Measurements from ENCODE around the gene ATXN7L2.

Gene ATXN7L2

DNA sequence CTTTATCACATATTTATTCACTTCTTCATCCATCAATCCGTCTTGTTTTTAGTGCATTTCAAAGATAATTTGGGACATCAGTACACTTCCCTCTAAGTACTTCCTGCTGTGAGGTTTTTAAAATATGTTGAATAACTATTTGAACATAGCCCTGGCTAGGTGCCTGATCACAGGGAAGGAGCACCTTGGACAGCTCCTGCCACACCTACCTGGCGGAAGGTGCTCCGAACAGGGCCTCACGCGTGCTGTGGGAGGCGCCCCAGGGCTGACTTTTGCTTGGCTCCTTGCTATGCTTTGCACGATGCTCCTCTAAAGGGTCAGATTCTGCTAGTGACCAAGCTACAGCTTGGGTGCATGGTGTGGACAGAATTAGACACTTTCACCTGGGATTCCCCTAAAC lies 4.9 kb upstream of the ATXN7L2 start:
- DNase-seq, result peak; percentile 67

DNA sequence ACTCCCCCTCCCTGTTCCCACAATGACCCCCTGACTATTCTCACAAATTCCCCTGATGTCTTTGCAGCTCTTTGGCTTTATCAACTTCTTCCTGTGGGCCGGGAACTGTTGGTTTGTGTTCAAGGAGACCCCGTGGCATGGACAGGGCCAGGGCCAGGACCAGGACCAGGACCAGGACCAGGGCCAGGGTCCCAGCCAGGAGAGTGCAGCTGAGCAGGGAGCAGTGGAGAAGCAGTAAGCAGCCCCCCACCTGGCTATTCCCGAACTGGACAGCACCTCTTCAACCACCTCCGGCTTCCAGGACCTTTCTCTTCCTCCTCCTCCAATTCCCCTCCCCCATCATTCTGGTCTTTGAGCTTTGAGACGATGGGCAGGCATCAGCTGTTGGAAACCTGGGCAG lies 4.4 kb upstream of the ATXN7L2 start:
- no peak for DNase-seq

DNA sequence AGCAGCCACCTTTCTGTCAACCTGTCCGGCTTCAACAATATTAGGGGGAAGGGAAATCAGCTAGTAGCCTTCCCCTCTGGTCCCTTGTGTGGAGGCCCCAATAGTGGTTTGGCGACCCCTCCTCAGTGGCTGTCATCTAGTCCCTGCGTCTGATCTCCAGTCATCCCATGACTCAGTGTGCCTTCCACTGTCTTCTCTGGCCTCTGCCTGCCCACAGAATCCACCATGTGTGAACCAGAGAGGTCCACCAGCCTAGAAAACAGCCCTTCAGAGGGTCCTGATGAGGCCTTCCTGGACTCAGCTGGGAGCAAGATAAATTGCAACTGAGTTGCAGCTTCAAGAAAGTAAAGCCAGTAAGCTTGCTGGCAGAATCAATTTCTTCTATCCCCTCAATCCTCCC lies 3.8 kb upstream of the ATXN7L2 start:
- no peak for DNase-seq

DNA sequence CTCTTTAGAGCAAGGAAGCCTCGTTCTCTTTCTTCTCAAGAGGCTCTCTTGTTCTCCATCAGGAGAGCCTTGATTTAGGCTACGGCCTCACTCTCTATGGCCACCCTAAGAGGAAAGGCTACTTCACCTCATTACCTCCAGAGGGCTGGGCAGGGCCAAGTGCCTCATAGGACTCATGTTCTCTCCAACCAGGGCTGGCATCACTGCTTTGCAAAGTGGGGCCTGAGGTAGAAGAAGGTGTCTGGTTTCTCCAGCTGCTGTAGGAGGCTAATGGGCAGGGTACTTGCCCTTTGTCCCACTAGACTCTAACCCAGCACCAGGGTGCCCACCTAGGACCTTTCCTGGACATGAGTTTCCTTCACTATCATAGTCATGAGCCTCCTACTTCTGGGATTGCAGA lies 2.1 kb upstream of the ATXN7L2 start:
- no peak for DNase-seq

DNA sequence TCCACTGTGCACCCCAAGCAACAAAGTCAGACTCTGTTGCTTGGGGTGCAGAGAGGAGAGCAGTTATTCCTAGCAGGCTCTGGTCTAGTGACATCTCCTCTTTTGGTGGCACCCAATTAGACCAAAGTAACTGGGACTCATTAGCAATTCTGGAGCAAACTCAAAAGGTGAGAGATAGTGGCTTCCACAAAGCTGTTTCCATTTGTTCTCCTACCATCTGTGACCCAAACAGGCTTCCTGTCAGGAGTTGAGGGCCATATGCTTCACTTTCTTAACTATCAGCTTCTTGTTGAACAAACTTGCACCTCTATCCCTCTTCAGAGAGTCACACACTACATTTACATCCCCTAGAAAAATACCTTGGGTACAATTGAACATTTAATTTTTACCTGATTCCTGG lies 1.5 kb upstream of the ATXN7L2 start:
- no peak for DNase-seq

DNA sequence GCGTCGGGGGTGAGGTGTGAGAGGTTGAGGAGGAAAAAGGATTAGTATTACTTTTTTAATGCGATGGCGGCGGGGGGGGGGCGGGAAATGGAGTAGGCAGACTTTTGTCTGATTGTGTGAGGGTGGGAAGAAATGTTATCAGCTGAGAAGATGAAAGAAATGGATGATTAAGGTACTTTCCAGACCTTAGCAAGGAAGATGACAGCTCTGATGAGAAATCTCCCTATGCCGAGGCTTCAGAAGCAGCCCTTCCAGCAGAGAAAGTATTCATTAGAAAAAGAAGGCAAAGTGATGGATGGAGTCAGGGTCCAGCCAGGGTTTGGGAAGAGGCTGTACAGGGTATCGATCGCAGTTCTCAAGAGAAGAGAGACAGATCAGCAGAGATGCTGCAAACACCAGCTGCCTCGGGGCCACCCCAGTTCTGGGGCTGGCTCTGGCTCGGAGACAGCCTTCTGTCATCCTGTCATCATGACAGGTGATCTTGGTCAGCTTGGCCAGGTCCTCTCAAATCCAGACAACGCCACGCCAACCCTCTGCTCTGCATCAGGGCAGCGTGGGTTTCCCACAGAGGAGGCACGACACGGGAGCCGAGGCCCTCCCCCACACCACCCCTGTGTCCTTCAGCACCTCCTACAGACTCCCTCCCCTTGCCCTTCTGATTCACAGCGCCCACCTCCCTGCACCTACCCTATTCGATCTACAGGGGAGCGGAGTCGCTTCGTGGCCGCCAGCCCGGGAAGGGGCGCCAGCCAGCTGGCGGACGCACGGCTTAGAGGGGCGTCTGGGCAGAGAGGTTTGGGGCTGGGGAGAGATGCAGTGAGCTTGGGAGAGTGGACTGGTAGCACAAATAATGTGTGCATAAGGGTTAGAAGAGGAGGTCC lies 674 bp upstream of the ATXN7L2 start:
- peak; percentile 8 for DNase-seq

DNA sequence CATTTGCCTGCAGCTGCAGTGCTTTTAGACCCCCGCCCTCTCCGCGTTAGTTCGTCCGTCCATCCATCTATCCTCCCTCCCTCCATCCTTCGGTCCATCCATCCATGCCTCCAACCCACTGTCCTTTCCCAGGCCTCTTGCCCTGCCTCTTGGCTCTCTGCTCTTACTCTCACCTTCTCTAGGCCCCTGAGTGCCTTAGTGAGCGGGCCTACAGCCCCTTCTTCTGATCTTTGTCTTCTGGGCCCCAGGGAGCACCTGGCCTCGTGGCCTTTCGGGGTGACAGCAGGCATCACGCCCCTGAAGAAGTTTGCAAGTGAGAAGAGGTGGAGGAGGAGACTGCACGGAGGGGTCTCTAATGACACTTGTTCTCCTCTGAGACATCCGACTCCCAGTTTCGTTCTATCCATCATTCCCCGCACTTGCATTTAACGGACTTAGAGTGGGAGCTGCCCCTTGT lies 842 bp downstream of the ATXN7L2 start:
- peak; percentile 7 for DNase-seq

DNA sequence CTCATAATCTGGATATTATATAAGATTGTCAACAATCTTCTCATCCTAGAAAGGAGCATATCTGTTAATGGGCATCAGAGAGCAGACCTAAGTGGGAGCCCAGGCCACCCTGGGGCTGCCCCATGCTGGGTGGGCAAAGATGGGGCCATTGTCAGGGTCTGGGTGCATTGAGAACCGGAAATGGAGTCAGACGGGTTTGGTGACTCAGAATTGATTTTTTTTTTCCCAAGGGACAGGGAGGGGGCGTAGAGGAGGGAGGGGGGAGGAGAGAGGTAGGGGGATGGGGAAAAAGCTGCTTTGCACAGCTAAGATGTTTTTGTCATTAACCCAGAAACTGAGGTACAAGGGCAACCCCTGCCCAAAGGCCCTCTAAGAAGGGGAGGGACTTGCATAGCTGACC lies 1.3 kb downstream of the ATXN7L2 start:
- DNase-seq, result no peak

DNA sequence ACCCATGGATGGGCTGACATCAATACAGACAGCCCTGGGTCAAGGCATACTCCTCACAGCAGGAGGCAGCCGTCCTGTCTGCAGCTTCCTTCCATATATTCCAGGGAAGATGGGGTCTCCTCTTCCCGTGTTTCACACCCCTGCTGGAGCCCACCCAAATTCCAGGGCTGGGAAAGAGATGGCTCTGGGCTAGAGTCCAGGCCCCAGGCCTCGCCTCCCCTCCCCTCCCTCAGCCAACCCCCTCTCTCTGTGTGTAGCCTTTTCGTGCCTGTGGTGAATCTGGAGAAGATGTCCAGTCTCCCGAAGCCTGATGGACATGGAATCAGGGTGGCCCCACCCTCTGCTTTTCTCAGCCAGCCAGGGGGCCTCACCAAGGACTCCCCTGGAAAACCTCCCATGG lies 3.6 kb downstream of the ATXN7L2 start:
- no peak for DNase-seq

DNA sequence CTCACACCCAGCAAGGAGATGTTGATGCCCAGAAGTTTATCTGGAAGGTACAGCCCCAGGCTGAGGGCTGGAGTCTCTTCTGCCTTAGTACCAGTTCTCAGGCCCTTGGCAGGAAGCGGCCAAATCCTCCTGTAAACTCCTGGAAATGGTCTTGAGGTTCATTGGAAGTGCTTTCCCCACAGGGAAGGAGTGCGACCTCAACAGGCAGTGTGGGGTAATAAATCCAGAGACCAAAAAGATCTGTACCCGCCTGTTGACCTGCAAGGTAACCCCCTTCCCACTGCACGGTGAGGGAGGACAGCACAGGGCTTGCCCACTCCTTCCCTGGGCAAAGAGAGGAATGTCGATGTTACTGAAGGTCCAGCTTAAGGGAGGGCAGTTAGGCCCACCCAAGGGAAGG lies 4.5 kb downstream of the ATXN7L2 start:
- DNase-seq, result no peak

DNA sequence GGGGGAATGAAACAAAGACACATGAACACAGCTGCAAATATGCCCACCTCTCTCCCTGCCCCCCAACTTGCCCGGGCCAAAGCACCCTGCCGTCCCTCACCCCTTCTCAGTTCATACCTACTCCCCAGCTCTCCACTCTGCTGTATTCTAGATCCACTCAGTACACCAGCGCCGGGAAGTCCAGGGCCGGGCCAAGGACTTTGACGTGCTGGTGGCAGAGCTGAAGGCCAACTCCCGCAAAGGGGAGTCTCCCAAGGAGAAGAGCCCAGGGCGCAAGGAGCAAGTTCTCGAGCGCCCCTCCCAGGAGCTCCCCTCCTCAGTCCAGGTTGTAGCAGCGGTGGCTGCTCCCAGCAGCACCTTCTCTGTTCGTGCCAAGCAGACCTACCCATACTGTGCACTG lies 5.0 kb downstream of the ATXN7L2 start:
- no peak for DNase-seq

DNA sequence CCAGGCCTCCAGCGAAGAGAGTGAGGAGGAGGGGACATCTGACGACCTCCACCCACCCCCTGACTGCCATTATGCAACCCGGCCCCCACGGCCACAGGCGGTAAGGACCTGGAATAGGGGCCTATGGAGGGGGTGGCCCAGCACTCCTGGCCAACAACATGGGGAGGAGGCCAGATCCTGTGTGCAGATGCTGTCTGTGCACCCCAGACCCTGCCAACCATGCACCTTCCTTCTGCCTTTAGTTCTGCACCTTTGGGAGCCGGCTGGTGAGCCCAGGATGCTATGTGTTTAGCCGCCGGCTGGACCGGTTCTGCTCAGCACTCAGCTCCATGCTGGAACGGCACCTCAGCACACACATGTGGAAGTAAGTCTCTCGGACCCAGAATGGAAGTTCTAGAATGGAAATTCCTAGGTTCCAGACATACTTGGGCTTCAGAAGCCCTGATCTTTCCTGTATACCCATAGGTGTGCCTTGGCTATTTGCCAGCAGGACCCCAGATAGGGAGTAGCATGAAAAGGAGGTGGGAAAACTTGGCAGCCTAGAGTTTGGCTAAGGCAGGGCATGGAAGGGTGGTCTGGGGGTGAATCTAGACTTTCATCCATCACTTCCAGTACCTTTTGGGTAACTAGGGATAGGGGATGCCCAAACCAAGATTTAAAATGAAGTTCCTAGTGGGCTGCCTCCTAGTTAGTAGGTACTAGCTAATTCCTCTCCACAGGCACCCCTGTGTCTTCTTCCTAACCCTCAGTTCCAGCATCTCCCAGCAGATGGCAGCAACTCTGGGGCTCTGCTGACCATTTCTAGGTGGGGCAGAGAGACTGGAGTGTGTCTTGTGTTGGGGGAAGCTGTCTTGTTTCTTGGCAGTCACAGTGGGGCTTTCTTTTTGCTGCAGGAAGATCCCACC lies 6.6 kb downstream of the ATXN7L2 start:
- peak; percentile 41 for DNase-seq

DNA sequence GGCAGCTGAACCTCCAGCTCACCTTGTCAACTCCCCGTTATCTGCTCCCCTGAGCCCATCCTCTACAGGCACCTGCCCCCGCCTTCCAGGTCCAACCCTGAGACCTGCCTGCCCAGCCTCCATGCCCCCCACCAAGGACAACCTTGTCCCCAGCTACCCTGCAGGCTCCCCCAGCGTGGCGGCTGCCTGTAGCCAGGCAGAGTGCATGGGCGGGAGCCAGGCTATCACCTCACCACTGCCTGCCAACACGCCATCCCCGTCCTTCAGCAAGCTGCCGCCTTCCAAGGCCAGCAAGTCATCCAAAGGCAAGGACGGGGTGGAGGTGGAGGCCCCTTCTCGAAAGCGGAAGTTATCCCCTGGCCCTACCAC lies 7.2 kb downstream of the ATXN7L2 start:
- DNase-seq, result no peak

DNA sequence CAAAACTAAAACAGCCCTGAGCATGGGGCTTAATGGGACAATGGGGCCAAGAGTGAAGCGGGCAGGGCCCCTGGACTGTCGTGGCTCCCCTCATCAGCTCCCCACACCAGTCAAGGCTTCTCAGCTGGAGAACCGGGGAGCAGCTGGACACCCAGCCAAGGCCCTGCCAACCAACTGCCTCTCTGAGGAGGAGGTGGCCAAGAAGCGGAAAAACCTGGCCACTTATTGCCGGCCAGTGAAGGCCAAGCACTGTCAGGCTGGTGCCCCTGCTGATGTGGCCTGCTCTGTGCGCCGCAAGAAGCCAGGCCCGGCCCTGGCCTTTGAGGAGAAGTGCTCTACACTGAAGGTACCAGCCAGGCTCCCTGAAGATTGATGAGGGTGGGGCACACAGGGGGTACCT lies 7.7 kb downstream of the ATXN7L2 start:
- no peak for DNase-seq

DNA sequence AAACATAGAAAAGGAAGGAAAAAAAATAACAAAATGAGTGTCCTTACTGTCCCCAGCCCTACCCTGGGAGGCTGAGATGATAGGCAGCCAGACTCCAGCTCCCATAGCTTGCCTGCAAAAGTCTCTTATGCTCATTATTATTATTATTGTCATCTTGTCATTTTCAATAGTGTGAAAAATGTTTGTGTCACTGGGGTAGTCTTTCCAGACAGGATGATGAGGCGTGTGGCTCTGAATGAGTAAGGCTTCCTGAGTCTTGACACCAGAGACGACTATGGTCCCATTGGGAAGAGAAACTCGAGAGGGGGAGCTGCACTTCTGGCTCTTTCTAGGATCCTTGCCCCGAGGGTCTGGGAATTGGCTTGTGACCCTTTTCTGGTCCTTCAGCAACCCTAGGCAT lies 9.1 kb downstream of the ATXN7L2 start:
- DNase-seq, result no peak

DNA sequence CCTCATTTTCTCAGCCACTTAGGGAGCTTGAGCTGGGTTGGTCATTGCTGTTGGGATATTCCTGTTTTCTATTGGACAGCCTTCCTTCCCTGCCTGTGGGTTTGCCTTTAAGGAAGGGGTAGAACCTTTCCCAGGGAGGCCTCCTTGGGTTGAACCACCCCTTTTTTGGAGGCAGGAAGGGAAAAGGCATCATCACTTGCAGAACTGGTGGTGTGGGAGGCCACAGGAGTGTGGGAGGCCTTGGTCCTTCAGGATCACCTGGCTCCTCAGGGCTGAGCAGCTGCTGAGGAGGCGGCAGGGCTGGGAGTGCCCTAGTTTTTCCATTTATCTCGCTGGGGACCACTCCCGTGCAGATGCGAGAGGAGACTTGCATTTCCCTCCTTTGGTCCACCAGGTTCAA lies 9.5 kb downstream of the ATXN7L2 start:
- DNase-seq, result no peak

DNA sequence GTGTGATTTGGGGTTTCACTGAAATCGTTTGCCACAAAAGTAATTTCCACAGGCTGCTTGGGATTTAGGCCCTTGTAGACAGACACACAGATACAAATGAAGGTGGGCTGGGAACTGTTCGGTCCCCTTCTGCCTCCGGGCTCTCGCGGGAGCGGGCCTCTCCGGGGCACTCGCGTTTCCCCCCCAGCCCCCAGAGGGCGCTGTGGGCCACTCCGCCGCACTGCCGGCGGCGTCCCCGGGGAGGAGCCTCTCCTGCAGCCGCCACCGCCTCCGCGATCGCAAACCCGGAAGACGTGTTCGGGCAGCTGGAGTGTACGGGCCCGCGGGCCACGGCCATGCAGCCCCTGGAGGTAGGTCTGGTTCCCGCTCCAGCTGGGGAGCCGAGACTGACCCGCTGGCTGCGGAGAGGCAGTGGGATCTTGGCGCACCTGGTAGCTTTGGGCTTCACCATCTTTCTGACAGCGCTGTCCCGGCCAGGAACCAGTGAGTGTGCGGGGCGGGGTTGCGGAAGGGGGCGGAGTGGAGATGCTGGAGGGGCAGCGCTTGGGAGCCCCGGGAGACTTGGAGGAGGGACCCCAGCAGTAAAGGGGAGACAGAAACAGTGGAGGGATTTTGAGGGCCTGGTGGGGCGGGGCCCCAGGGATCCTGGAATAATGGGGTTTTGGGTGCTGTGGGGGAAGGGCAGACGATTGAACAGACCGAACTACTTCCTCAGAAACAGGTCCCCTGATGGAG lies 10.3 kb downstream of the ATXN7L2 start, which contains the start of gene CYB561D1:
CYB561D1 (plus strand) TSS at position 290 of the 735 bp plus-strand sequence; CDS start at position 336, 46 bp downstream.
- peak; percentile 86 for DNase-seq

DNA sequence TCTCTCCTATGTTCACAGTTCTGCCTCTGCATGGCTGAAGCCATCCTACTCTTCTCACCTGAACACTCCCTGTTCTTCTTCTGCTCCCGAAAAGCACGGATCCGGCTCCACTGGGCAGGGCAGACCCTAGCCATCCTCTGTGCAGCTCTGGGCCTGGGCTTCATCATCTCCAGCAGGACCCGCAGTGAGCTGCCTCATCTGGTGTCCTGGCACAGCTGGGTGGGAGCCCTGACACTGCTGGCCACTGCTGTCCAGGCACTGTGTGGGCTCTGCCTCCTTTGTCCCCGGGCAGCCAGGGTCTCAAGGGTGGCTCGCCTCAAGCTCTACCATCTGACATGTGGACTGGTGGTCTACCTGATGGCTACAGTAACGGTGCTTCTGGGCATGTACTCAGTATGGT lies 12.0 kb downstream of the ATXN7L2 start:
- no peak for DNase-seq

DNA sequence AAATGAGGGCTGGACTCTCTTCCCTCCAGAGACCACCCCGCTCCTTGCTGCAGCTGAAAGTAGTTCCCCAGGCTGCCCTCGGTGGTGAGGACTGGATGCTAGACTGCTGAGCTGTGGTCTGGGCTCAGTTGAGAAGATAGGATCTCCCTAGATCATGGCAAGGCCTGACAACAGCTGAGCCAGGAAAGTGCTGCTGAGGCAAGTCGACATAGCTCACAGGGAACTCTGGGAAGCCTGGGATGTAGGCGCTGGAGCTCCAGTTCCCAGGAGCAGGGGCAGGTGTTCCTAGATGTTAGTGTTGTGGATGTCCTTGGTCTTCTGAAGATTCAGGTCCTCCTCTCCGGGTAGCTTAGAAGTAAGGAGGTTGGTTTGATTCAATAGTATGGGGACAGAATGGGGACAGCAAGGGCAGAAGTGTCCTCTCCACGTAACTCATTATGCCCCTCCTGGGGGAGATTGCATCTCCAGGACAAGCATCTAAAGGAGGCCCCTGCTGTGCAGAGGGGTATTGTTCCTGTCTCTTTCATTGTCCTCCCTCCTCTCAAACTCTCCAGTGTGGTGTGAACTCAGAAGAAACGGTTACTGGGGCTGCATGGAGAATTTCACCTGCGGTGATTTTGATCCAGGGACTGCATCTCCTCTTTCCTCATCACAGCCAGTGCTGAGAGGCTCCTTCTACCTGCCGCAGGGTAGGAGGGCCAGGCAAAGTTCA lies 13.9 kb downstream of the ATXN7L2 start:
- DNase-seq, result no peak

DNA sequence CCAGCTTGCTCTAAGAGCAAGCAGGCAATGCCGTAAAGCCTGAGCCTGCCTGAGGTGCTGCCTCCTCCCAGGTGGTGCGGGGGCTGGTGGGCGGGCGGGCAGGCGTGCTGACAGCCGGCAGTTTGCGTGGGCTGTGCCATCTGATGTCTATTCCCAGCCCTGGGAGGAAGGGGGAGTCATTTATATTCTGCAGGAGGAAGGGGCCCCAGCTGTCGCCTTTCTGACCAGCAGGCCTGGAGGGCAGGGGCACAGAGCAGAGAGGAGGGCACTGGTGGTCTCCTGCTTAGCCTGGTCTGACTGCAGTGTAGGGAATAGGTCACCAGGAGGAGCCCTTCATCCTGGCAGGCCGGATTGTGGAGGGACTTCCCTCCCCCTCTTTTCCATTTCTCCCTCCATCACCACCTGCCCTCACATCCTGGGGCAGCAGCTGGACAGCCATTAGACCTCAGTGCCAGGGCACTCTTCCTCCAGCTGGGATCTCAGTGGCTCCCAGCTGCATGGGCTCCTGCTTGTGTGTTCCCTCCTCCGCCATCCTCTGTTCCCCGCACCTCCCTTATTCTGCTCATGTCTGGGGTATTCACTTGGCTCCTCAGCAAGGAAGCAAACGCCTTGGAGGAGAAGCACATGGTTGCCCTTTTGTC lies 14.6 kb downstream of the ATXN7L2 start:
- no peak for DNase-seq

DNA sequence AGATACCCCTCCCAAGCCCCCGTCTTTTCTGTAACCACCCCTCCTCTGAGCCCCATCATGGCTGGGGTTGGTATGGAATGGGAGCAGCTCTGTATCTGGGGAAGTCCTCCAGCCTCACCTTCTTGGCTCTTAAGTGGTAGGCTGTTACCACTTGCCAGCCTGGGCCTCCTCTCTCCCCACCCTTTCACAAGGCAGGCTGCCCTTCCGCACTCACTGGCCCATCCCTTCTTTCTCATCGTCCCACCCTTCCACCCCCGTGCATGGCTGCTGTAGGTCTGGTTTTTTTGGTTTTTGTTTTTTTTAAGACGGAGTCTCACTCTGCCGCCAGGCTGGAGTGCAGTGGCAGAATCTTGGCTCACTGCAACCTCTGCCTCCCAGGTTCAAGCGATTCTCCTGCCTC lies 15.4 kb downstream of the ATXN7L2 start:
- DNase-seq, result no peak

Measured in RPMI8226 (cell line).